Astrocyte of the cerebellum (primary cell): ENCODE measurements around the gene NFKB2.

Experiments used
- DNase-seq: peaks from one replicate; pipeline ENCODE4 v3.0.0-alpha.2; 2011; ENCODE audit warnings: low read depth
- H3K4me3 ChIP-seq: 2 replicates; pipeline ENCODE4 v1.5.1; 2011; ENCODE audit warnings: mild to moderate bottlenecking, low read depth, low read length, moderate library complexity
- in situ Hi-C: cut with HindIII; loops from 2 replicates; pipeline ENCODE4 v1.10.0; 2017; ENCODE audit warnings: low sequenced_read_pairs
- TF ChIP-seq, protein P1 (sequence below): IDR thresholded peaks from 2 replicates; pipeline ENCODE4 v1.5.1; 2012; ENCODE audit warnings: low read length, low read depth, moderate library complexity, mild to moderate bottlenecking; ENCODE audit errors: missing control alignments

The NFKB2 gene

DNA sequence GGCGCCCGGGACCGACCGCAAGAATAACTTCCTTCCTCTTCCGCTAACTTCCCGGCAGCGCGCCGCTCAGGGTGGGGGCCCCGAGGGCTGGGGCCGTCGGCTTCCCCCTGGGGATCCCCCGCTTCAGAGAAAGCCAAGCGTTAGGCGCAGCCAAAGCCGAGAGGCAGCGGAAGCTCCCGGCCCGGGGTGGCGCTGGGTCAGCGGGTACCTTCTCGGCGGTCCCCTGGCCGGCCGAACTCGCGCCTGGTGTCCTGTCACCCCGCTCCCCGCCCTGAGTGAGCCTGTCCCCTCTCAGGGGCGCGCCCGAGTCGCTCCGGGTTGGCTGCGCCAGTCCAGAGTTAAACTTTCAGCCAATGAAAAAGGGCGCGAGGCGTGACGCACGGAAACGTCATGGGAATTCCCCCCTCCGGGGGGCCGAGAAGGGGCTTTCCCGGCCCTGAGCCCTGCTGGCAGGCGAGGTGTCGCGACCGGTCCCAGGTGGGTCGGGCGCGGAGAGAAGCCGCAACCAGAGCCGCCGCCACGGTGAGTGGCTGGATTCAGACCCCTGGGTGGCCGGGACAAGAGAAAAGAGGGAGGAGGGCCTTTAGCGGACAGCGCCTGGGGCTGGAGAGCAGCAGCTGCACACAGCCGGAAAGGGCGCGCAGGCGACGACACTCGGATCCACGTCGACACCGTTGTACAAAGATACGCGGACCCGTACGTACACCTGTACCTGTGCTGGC, 1.3 kb upstream of the NFKB2 start:
- peak; percentile 70 for DNase-seq
- peak overlapping the region; percentile 59 for H3K4me3 ChIP-seq
- TF ChIP-seq, protein P1, sequence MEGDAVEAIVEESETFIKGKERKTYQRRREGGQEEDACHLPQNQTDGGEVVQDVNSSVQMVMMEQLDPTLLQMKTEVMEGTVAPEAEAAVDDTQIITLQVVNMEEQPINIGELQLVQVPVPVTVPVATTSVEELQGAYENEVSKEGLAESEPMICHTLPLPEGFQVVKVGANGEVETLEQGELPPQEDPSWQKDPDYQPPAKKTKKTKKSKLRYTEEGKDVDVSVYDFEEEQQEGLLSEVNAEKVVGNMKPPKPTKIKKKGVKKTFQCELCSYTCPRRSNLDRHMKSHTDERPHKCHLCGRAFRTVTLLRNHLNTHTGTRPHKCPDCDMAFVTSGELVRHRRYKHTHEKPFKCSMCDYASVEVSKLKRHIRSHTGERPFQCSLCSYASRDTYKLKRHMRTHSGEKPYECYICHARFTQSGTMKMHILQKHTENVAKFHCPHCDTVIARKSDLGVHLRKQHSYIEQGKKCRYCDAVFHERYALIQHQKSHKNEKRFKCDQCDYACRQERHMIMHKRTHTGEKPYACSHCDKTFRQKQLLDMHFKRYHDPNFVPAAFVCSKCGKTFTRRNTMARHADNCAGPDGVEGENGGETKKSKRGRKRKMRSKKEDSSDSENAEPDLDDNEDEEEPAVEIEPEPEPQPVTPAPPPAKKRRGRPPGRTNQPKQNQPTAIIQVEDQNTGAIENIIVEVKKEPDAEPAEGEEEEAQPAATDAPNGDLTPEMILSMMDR: no peak
- in situ Hi-C loops: no loop called here

DNA sequence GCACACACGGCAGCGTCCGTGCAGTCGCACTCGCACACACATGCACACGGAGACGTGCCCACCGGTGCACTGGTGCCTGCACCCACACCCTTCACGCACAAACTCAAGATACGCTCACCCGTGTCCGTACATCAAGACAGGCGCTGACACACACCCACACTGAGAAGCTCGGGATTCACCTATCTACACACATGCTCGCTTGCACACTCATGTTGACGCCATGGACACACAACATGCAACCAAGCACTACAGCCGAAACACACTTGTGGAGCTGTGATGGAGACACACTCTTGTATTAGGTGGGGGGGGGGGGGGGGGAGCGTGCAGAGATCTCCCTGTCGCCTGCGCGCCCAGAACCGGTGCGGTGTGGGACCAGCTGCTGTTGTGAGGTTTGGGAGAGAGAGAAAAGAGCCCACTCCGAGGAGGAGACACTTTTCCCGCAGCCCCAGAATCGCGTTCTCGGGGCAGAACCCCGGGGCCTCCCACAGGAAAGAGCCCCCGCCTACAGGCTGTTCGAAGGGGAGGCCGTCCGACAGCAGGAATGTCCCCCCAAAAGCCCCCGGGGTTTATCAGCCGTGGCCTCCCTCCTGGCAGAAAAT, 605 bp upstream of the NFKB2 start:
- DNase-seq: no peak
- TF ChIP-seq, protein P1: no peak
- in situ Hi-C loops: no loop called here
- peak overlapping the region; percentile 59 for H3K4me3 ChIP-seq

DNA sequence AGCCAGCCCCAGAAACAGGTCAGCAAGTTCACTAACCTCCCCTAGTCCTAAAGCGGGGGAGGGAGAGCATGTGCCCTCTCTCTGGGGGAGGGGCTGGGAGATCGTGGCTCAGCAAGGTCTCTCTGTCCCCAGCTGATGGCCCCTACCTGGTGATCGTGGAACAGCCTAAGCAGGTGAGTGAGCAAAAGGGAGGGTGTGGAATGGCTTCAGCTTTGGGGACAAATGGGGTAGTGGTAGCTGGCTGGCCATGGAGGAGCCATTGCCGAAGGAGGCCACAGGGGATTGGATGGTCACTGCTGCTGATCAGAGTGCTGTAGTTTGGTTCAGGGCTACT, 779 bp downstream of the NFKB2 start:
- no peak for DNase-seq

DNA sequence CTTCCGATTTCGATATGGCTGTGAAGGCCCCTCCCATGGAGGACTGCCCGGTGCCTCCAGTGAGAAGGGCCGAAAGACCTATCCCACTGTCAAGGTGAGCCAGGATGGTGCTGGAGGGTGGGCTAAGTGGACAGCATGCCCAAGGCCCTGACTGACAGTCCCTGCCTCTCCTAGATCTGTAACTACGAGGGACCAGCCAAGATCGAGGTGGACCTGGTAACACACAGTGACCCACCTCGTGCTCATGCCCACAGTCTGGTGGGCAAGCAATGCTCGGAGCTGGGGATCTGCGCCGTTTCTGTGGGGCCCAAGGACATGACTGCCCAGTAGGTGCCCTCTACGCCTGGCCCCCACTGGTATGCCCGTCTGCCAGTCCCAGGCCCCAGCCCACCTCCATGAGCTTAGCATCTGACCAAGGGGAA, 1.2 kb downstream of the NFKB2 start:
- no peak overlapping the region for H3K4me3 ChIP-seq
- TF ChIP-seq, protein P1: no peak

More for the DNA sequence above, 779 bp downstream of the NFKB2 start:
- TF ChIP-seq, protein P1: no peak
- in situ Hi-C loops: no loop called here
- H3K4me3 ChIP-seq: peak overlapping the region; percentile 59

DNA sequence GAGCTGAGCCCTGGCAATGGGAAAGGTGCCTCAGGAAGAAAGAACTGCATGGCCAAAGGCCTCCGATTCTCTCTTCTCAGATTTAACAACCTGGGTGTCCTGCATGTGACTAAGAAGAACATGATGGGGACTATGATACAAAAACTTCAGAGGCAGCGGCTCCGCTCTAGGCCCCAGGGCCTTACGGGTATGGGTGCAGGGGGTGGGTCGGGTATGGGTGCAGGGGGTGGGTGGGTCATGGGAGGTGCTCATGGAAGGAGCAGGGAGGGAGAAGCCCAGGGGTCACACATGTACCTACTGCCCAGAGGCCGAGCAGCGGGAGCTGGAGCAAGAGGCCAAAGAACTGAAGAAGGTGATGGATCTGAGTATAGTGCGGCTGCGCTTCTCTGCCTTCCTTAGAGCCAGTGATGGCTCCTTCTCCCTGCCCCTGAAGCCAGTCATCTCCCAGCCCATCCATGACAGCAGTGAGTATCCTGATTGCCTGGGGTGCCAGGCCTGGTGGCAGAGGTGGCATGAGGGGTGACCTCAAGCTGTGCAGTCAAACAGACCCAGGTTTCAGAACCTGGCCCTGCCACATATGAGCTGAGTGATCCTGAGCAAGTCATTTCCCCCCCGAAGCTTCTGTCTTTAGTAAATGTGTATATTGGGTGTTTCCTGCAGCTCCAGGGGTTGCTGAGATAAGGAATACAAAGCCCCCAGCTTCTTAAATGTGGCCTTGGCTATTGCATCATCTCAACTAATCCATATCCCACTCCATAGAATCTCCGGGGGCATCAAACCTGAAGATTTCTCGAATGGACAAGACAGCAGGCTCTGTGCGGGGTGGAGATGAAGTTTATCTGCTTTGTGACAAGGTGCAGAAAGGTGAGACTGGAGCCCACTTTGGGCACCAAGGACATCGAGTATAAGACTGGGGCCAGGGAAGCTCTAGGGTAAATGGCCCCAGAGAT, 2.0 kb downstream of the NFKB2 start:
- in situ Hi-C loops: no loop called here
- no peak overlapping the region for H3K4me3 ChIP-seq
- DNase-seq: no peak
- TF ChIP-seq, protein P1: no peak

More for the DNA sequence above, 1.2 kb downstream of the NFKB2 start:
- no peak for DNase-seq
- in situ Hi-C loops: no loop called here
